ENCODE data around the gene USP24. TPM values are rescaled to one million over a fixed set of nuclear protein-coding genes. Genes with fewer than 3 reads are reported as not detected.

Gene USP24
- total RNA-seq, 1 experiment from 2014 or later, result 35.3 TPM

- Histone ChIP-seq H3K27ac (ENCODE audit: insufficient read length, low read depth, low read length) (no peak overlapping the region), H4K5ac (ENCODE audit: insufficient read length, low read depth, low read length) (no peak overlapping the region), H3K9ac (ENCODE audit: extremely low read depth, insufficient read length, low read length) (peak overlapping the region; percentile 8), H2BK120ac (ENCODE audit: low read depth, low read length, poor library complexity, severe bottlenecking) (no peak overlapping the region), H3K14ac (ENCODE audit: insufficient read depth, low read length) (no peak overlapping the region), H3K27me3 (ENCODE audit: insufficient read depth, low read length) (no peaks in the 10 kb centered on the region), H3K4me1 (ENCODE audit: insufficient read depth, low read length) (no peaks in the 10 kb centered on the region), H3K18ac (ENCODE audit: insufficient read length, low read depth, low read length) (no peak overlapping the region), H3K56ac (ENCODE audit: insufficient read length, low read depth, low read length) (no peak overlapping the region), H2BK20ac (ENCODE audit: low read depth, low read length, poor library complexity, severe bottlenecking) (no peak overlapping the region), H3K23me2 (ENCODE audit: insufficient read length, low read depth, low read length, poor library complexity, severe bottlenecking) (peaks cover 15% of the 10 kb centered on the region), H4K8ac (replicated peaks; ENCODE audit: insufficient read length, low read depth, low read length) (no peak overlapping the region), H3K79me2 (ENCODE audit: insufficient read depth, low read length) (peaks cover 6% of the 10 kb centered on the region; the same call in 1 of the 2 replicates), H3K79me1 (ENCODE audit: insufficient read depth, low read depth, low read length, poor library complexity, severe bottlenecking) (peaks cover 6% of the 10 kb centered on the region), H4K20me1 (ENCODE audit: control insufficient read depth, insufficient read depth, insufficient read length) (no peaks in the 10 kb centered on the region), H3K9me3 (ENCODE audit: control insufficient read depth, low read depth, low read length) (no peaks in the 10 kb centered on the region), H3T11ph (ENCODE audit: low read length) (no peak overlapping the region), H2BK12ac (ENCODE audit: insufficient read length, low read depth, low read length) (no peak overlapping the region), H2AFZ (ENCODE audit: low read length) (no peak overlapping the region), H3K23ac (ENCODE audit: insufficient read length, low read depth, low read length) (no peak overlapping the region), H2BK5ac (ENCODE audit: insufficient read length, low read length) (no peak overlapping the region), H3K4me2 (ENCODE audit: insufficient read depth, insufficient read length, low read length) (peak overlapping the region; percentile 82), H2AK5ac (ENCODE audit: insufficient read length, low read length) (no peak overlapping the region), H4K91ac (ENCODE audit: insufficient read length, low read depth, low read length) (no peak overlapping the region), H3K4ac (ENCODE audit: low read depth, low read length) (no peak overlapping the region), H2BK15ac (ENCODE audit: low read depth, low read length) (no peak overlapping the region)
- peaks cover 6% of the 10 kb centered on the region for H3K27me3 Mint-ChIP-seq (ENCODE audit: low read depth)
- peak; percentile 37 for DNase-seq
- no peaks in the 10 kb centered on the region; a peak in 2 of 5 replicates for H3K9me3 Mint-ChIP-seq
- peak overlapping the region; percentile 14 to 96 (median 96); a peak in 6 of 7 replicates for H3K27ac Mint-ChIP-seq
- TF ChIP-seq CTCF (conservative IDR thresholded peaks at IDR 0.05), result no peak
- peak overlapping the region; percentile 81 to 92 for H3K4me3 Mint-ChIP-seq
- H3K4me1 Mint-ChIP-seq, result peaks cover 57 to 62% of the 10 kb centered on the region in 2 experiments
- WGBS (ENCODE audit: extremely low coverage, insufficient read length, low lambda C conversion rate), result no CpG with 5 or more reads among the region's 7 CpGs
- peaks cover 0 to 3% (median 0%) of the 10 kb centered on the region in 3 experiments; a peak in 1 of 7 replicates for H3K36me3 Mint-ChIP-seq (ENCODE audit: insufficient read depth in 1 of 3, low read depth in 3 of 3)
Observed at GRCh38 chr1:55213885-55214211, 1.3 kb downstream of the USP24 start.

Data from H9 (cell line).